DND-41 (cell line): Measurements from ENCODE around the gene NEB.

ENCODE experiments used
- ATAC-seq: fragments of 200-7000 bp; cut with Tn5 transposase; 3 replicates; pipeline ENCODE4 v1.9.1; 2021; ENCODE audit warnings: low read depth; ENCODE audit not compliant: insufficient read depth
- DNase-seq: peaks from one replicate; pipeline ENCODE4 v3.0.0-alpha.2; 2020
- H2AFZ ChIP-seq: 2 replicates; pipeline ENCODE4 v1.6.0; 2012; ENCODE audit warnings: low read depth, low read length
- H3K27ac ChIP-seq: 2 replicates; pipeline ENCODE4 v1.5.1; 2012; ENCODE audit warnings: low read length, inconsistent platforms
- H3K27me3 ChIP-seq: fragments of 200-600 bp; sonication (generic); 2 replicates; pipeline ENCODE4 v1.6.0; 2012; ENCODE audit warnings: low read length, mild to moderate bottlenecking, inconsistent platforms; ENCODE audit not compliant: insufficient read depth, poor library complexity
- H3K36me3 ChIP-seq: 2 replicates; pipeline ENCODE4 v1.5.1; 2012; ENCODE audit warnings: low read length, inconsistent platforms; ENCODE audit not compliant: insufficient read depth
- H3K4me1 ChIP-seq: 2 replicates; pipeline ENCODE4 v1.5.1; 2012; ENCODE audit warnings: mild to moderate bottlenecking, low read length; ENCODE audit not compliant: insufficient read depth
- H3K4me2 ChIP-seq: 2 replicates; pipeline ENCODE4 v1.6.0; 2012; ENCODE audit warnings: mild to moderate bottlenecking, moderate library complexity, low read length, inconsistent platforms; ENCODE audit not compliant: insufficient read depth
- H3K4me3 ChIP-seq, 2 experiments: fragments of 200-600 bp in 1 of 2; shearing (Covaris generic) in 1 of 2; 2 replicates each; pipeline ENCODE4 v1.5.1; 2012 to 2016; ENCODE audit warnings: inconsistent platforms in 2 of 2, low read length in 2 of 2, mild to moderate bottlenecking in 2 of 2, low read depth in 1 of 2, moderate library complexity in 1 of 2
- H3K79me2 ChIP-seq: 2 replicates; pipeline ENCODE4 v1.6.0; 2012; ENCODE audit warnings: low read length, inconsistent platforms; ENCODE audit not compliant: insufficient read depth
- H3K9ac ChIP-seq: 2 replicates; pipeline ENCODE4 v1.6.0; 2012; ENCODE audit warnings: low read depth, mild to moderate bottlenecking, inconsistent platforms, low read length, moderate library complexity
- H3K9me3 ChIP-seq: 2 replicates; pipeline ENCODE4 v1.5.1; 2012; ENCODE audit warnings: low read length, moderate library complexity, mild to moderate bottlenecking, inconsistent platforms; ENCODE audit not compliant: insufficient read depth, severe bottlenecking
- H4K20me1 ChIP-seq: 2 replicates; pipeline ENCODE4 v1.6.0; 2012; ENCODE audit warnings: low read length; ENCODE audit not compliant: insufficient read depth
- EZH2 ChIP-seq: IDR thresholded peaks from 3 replicates; pipeline ENCODE4 v1.6.1; 2012; ENCODE audit warnings: borderline replicate concordance, low read depth, mild to moderate bottlenecking, moderate library complexity, low read length, inconsistent platforms; ENCODE audit not compliant: severe bottlenecking
- TF ChIP-seq, protein P1 (sequence below): IDR thresholded peaks from 2 replicates; pipeline ENCODE4 v1.5.1; 2012; ENCODE audit warnings: borderline replicate concordance, low read length, moderate library complexity, mild to moderate bottlenecking; ENCODE audit not compliant: poor library complexity, severe bottlenecking; ENCODE audit errors: extremely low read depth

The NEB gene

GRCh38 chr2:151637271-151637781 is 97.0 kb downstream of the NEB start:
- Histone ChIP-seq H3K27me3 (no peaks in the 10 kb centered on the region), H3K4me3 (no peak overlapping the region), H3K4me2 (no peak overlapping the region), H2AFZ (0 out of 2 replicates have a peak overlapping the region, but pooled peaks have one; percentile 1), H3K79me2 (no peaks in the 10 kb centered on the region), H4K20me1 (no peaks in the 10 kb centered on the region), H3K4me1 (peaks cover 21% of the 10 kb centered on the region), H3K27ac (no peak overlapping the region), H3K9me3 (no peaks in the 10 kb centered on the region), H3K36me3 (no peaks in the 10 kb centered on the region), H3K9ac (no peak overlapping the region)
- TF ChIP-seq, protein P1, sequence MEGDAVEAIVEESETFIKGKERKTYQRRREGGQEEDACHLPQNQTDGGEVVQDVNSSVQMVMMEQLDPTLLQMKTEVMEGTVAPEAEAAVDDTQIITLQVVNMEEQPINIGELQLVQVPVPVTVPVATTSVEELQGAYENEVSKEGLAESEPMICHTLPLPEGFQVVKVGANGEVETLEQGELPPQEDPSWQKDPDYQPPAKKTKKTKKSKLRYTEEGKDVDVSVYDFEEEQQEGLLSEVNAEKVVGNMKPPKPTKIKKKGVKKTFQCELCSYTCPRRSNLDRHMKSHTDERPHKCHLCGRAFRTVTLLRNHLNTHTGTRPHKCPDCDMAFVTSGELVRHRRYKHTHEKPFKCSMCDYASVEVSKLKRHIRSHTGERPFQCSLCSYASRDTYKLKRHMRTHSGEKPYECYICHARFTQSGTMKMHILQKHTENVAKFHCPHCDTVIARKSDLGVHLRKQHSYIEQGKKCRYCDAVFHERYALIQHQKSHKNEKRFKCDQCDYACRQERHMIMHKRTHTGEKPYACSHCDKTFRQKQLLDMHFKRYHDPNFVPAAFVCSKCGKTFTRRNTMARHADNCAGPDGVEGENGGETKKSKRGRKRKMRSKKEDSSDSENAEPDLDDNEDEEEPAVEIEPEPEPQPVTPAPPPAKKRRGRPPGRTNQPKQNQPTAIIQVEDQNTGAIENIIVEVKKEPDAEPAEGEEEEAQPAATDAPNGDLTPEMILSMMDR: peak; percentile 12
- TF ChIP-seq EZH2: no peak
- peak; percentile 98 for ATAC-seq
- peak; percentile 64 for DNase-seq

- TF ChIP-seq EZH2: no peak
- TF ChIP-seq, protein P1: no peak
- Histone ChIP-seq H3K9me3 (no peaks in the 10 kb centered on the region), H3K4me3 (no peak overlapping the region), H3K79me2 (no peaks in the 10 kb centered on the region), H2AFZ (no peak overlapping the region), H3K4me1 (peaks cover 21% of the 10 kb centered on the region), H3K27me3 (no peaks in the 10 kb centered on the region), H4K20me1 (no peaks in the 10 kb centered on the region), H3K27ac (no peak overlapping the region), H3K4me2 (no peak overlapping the region), H3K36me3 (no peaks in the 10 kb centered on the region), H3K9ac (no peak overlapping the region)
- DNase-seq: no peak
- ATAC-seq: no peak
These were observed 99.4 kb downstream of the NEB start for GRCh38 chr2:151634736-151635467.

DNA sequence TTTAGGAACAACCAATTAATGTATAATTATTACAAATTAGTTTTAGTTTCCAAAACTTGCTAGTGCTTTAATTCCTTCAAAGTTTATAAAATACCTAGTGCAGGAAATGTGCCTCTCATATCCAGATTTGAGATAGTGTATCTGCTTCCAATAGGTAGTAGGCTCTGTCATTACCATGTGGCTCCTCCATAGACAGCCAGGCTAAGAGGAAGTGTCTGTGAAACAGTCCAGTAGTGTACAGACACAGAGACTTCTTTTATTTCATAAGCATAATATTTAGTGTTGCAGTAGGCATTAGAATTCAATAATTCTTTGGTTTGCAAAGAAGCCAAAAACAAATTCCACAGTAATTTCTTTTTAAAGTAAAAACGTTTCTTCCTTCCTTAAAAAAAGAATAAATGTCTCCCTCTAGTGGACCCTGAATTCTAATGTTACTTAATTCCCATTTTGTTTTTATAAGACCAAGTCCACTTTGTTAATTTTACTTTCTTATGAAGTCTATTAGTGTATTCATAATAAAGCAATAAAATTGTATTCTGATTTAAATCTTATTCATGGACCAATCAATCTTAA is 101.2 kb downstream of the NEB start:
- no peak for TF ChIP-seq EZH2
- TF ChIP-seq, protein P1: peak; percentile 56
- Histone ChIP-seq H4K20me1 (no peaks in the 10 kb centered on the region), H3K36me3 (no peaks in the 10 kb centered on the region), H3K79me2 (no peaks in the 10 kb centered on the region), H3K4me3 (no peak overlapping the region), H3K9ac (no peak overlapping the region), H3K27me3 (no peaks in the 10 kb centered on the region), H3K4me2 (no peak overlapping the region), H3K27ac (no peak overlapping the region), H2AFZ (no peak overlapping the region; the same call in 1 of the 2 replicates), H3K9me3 (no peaks in the 10 kb centered on the region), H3K4me1 (peaks cover 14% of the 10 kb centered on the region)
- DNase-seq (no peak), ATAC-seq (no peak)
